Stomach (tissue), 4 donors: ENCODE results near the gene HS6ST3.

Experiments
- POLR2AphosphoS5 ChIP-seq, 3 donors: sonication (generic); formaldehyde crosslinking; IDR thresholded peaks; one replicate each; pipeline ENCODE4 v1.6.1; 2016; ENCODE audit warnings: antibody characterized with exemption in 3 of 3
- TF ChIP-seq, protein P1 (sequence below), 7 experiments: fragments of 450-650 bp in 4 of 7; fragments of 200-600 bp in 3 of 7; sonication (generic) in 3 of 7; IDR thresholded peaks; one replicate each; pipeline ENCODE4 v1.5.1; 2016 to 2019; ENCODE audit warnings: antibody characterized with exemption in 7 of 7, control low read depth in 2 of 7, mild to moderate bottlenecking in 1 of 7

DNA sequence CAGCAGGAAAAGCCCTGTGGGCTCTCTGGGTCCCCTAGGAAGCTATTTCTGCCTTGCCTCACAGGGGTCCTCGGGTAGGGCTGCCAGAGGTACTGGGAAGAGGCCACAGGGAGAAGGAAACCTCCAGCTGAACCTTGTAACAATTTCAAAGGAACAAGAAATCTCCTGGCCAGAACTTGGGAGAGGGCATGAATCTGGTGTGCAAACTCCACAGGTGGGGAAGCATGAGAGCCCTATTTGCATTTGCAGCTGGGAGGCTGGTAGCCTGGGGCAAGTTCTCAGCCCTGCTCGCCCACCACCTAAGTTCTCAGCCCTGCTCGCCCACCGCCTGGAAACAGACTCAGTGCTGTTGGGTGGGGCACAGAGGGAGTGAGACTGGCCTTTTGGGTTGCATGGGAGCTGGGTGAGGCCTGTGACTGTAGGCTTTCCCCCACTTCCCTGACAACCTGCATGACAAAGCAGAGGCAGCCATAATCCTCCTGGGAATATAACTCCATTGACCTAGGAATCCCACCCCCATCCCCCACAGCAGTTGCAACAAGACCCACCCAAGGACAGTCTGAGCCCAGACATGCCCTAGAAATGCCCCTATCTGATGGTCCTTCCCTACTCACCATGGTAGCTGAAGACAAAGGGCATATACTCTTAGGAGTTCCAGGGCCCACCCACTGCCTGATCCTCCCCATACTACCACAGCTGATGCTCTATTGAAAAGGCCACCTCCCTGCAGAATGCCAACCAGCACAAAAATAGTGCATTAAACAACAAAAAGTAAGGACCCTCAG, 48.4 kb upstream of the HS6ST3 start:
- TF ChIP-seq, protein P1, sequence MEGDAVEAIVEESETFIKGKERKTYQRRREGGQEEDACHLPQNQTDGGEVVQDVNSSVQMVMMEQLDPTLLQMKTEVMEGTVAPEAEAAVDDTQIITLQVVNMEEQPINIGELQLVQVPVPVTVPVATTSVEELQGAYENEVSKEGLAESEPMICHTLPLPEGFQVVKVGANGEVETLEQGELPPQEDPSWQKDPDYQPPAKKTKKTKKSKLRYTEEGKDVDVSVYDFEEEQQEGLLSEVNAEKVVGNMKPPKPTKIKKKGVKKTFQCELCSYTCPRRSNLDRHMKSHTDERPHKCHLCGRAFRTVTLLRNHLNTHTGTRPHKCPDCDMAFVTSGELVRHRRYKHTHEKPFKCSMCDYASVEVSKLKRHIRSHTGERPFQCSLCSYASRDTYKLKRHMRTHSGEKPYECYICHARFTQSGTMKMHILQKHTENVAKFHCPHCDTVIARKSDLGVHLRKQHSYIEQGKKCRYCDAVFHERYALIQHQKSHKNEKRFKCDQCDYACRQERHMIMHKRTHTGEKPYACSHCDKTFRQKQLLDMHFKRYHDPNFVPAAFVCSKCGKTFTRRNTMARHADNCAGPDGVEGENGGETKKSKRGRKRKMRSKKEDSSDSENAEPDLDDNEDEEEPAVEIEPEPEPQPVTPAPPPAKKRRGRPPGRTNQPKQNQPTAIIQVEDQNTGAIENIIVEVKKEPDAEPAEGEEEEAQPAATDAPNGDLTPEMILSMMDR (IDR thresholded peaks at IDR 0.05), result no peak
- no peak for TF ChIP-seq POLR2AphosphoS5 (IDR thresholded peaks at IDR 0.05)
